Uterus (tissue), 4 donors: ENCODE measurements around the gene RSBN1L. TPM values are rescaled to one million over a fixed set of nuclear protein-coding genes. Genes with fewer than 3 reads are reported as not detected.

Source experiments
- DNase-seq, 2 donors: peaks; one replicate each; pipeline ENCODE4 v3.0.0-alpha.2; 2019 to 2020
- H3K27ac ChIP-seq, 2 donors: fragments of 200-600 bp; sonication (generic); 1 replicate in 1 of 2; 2 replicates in 1 of 2; pipeline ENCODE4 v1.5.1; 2016 to 2018
- H3K27me3 ChIP-seq, 2 donors: fragments of 200-600 bp; sonication (generic); one replicate each; pipeline ENCODE4 v1.5.1; 2018 to 2019; ENCODE audit warnings: control low read depth in 1 of 2
- H3K36me3 ChIP-seq, 2 donors: fragments of 200-600 bp; sonication (generic); one replicate each; pipeline ENCODE4 v1.5.1; 2019; ENCODE audit warnings: control low read depth in 1 of 2
- H3K4me1 ChIP-seq, 2 donors: fragments of 200-600 bp; sonication (generic); one replicate each; pipeline ENCODE4 v1.5.1; 2018 to 2019; ENCODE audit warnings: control low read depth in 1 of 2
- H3K4me3 ChIP-seq, 2 donors: fragments of 200-600 bp; sonication (generic); 1 replicate in 1 of 2; 2 replicates in 1 of 2; pipeline ENCODE4 v1.5.1; 2018 to 2019; ENCODE audit warnings: mild to moderate bottlenecking in 1 of 2
- H3K9me3 ChIP-seq, 2 donors: fragments of 200-600 bp; sonication (generic); one replicate each; pipeline ENCODE4 v1.5.1; 2019; ENCODE audit warnings: control low read depth in 1 of 2
- CTCF ChIP-seq, 4 experiments: fragments of 200-600 bp in 2 of 4; fragments of 450-650 bp in 2 of 4; sonication (generic) in 2 of 4; IDR thresholded peaks; one replicate each; pipeline ENCODE4 v1.5.1; 2016 to 2019; ENCODE audit warnings: antibody characterized with exemption in 4 of 4, mild to moderate bottlenecking in 2 of 4, moderate library complexity in 1 of 4
- POLR2A ChIP-seq, 2 donors: fragments of 450-650 bp; IDR thresholded peaks; one replicate each; pipeline ENCODE4 v1.6.1; 2016; ENCODE audit warnings: antibody characterized with exemption in 2 of 2, mild to moderate bottlenecking in 1 of 2, moderate library complexity in 1 of 2
- intact Hi-C: fragments of 100-400 bp; cut with DNase I; formaldehyde crosslinking; loops from one replicate; pipeline ENCODE4 v1.15.1; 2023; ENCODE audit warnings: low total_unique reads
- total RNA-seq, 4 donors: library from RNA; depleted of rRNA in 3 of 4; stranded (reverse); fragments of >200 nt in 3 of 4; gene quantifications; one replicate each; pipeline versions ENCODE4 v1.1.0 to v1.2.4, GENCODE V29; 2014 to 2023
- donor health status: DM: yes; HTN: yes; CAD: no.

Gene RSBN1L
- total RNA-seq, 4 donors from 2014 or later = 25.1 to 55.7 (median 42.5) TPM

DNA sequence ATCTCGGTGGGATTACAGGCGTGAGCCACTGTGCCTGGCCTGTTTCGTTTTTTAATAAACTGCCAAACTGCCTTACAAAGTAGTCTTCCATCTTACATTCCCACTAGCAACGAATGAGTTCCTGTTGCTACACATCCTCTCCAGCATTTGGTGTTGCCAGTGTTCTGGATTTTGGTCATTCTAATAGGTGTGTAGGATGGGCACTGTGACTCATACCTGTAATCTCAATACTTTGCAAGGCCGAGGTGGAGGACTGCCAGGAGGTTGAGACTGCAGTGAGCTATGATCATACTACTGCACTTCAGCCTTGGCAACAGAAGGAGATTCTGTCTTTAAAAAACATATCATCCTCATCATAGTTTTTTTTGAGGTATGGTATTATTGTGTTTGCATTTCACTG, 21.4 kb upstream of the RSBN1L start:
- no peaks in the 10 kb centered on the region for H3K36me3 ChIP-seq
- H3K4me3 ChIP-seq = no peak overlapping the region
- H3K4me1 ChIP-seq = no peaks in the 10 kb centered on the region
- intact Hi-C loops = no loop called here
- no peak for DNase-seq
- no peak overlapping the region for H3K27ac ChIP-seq
- H3K27me3 ChIP-seq = no peaks in the 10 kb centered on the region
- no peak for TF ChIP-seq POLR2A (IDR thresholded peaks at IDR 0.05)
- no peak for TF ChIP-seq CTCF (IDR thresholded peaks at IDR 0.05)
- H3K9me3 ChIP-seq = no peaks in the 10 kb centered on the region

DNA sequence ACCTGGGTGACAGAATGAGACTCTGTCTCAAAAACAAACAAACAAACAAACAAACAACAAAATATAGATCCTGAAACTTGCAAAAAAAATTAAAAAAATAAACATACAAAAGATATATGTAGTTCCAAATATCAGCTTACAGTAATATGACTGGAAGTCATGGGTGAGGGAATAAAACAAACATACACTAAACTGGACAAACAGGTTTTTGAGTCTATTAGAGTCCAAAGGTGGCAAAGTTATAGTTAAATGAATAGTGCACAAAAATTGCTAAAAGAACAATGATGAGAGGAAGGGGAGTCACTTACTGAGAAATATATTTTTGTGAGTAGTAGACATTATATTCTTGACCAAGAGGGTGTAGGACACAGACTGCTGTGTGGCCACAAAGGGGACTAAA, 16.7 kb upstream of the RSBN1L start:
- intact Hi-C loops = no loop called here
- Histone ChIP-seq H3K27me3 (no peaks in the 10 kb centered on the region), H3K36me3 (no peaks in the 10 kb centered on the region), H3K4me1 (no peaks in the 10 kb centered on the region), H3K4me3 (no peak overlapping the region), H3K27ac (no peak overlapping the region), H3K9me3 (no peaks in the 10 kb centered on the region)
- DNase-seq = no peak
- TF ChIP-seq CTCF (IDR thresholded peaks at IDR 0.05) (no peak), POLR2A (IDR thresholded peaks at IDR 0.05) (no peak)

DNA sequence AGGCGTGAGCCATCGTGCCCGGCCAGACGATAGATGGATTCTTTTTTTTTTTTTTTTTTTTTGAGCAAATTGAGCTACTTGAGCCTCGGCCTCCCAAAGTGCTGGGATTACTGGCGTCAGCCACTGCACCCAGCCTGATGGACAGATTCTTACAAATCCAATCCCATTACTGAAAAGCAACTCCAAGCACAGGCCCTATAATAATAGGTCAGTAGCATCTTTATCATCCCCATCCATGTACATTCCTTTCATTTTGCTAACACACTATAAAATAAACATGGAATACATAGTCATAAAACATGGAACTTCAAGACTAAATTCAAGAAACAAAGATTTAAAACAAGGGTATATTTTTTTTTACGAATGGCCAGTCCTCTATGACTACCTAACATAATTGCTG, 16.0 kb upstream of the RSBN1L start:
- no peak for DNase-seq
- Histone ChIP-seq H3K4me3 (no peak overlapping the region), H3K9me3 (no peaks in the 10 kb centered on the region), H3K27me3 (no peaks in the 10 kb centered on the region), H3K4me1 (no peaks in the 10 kb centered on the region), H3K36me3 (no peaks in the 10 kb centered on the region), H3K27ac (no peak overlapping the region)
- intact Hi-C loops = no loop called here
- TF ChIP-seq POLR2A (IDR thresholded peaks at IDR 0.05) (no peak), CTCF (IDR thresholded peaks at IDR 0.05) (no peak)

GRCh38 chr7:77684030-77684429, 12.2 kb upstream of the RSBN1L start:
- Histone ChIP-seq H3K4me3 (no peak overlapping the region), H3K9me3 (no peaks in the 10 kb centered on the region), H3K4me1 (no peaks in the 10 kb centered on the region), H3K36me3 (no peaks in the 10 kb centered on the region), H3K27me3 (no peaks in the 10 kb centered on the region), H3K27ac (no peak overlapping the region)
- intact Hi-C loops = no loop called here
- TF ChIP-seq POLR2A (IDR thresholded peaks at IDR 0.05) = no peak
- TF ChIP-seq CTCF (IDR thresholded peaks at IDR 0.05) = no peak
- peak in 1 of 2 donors; percentile 25 for DNase-seq

DNA sequence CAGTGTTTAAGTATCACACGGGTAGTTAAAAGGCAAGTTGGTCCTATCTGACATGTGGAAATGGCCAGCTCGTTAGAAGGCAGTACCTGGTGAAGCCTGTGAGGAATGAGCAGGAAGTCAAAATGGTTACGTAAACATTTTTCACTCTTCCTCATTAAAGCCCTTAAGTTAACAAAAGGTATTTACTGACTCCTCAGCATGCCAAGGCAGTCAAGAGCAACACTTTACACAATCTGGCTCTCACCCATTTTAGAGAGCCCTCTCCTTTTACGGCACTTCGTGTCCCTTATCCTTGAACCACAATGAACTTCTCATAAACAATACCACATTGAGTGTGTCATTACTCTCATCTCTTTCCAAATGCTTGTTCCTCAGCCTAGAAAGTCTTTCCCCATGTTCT, 11.0 kb upstream of the RSBN1L start:
- no peaks in the 10 kb centered on the region for H3K36me3 ChIP-seq
- TF ChIP-seq CTCF (IDR thresholded peaks at IDR 0.05) = no peak
- no peak for TF ChIP-seq POLR2A (IDR thresholded peaks at IDR 0.05)
- no peaks in the 10 kb centered on the region for H3K9me3 ChIP-seq
- no peaks in the 10 kb centered on the region for H3K27me3 ChIP-seq
- no peaks in the 10 kb centered on the region for H3K4me1 ChIP-seq
- no peak overlapping the region for H3K4me3 ChIP-seq
- DNase-seq = no peak
- intact Hi-C loops = no loop called here
- H3K27ac ChIP-seq = no peak overlapping the region
